CD14-positive monocyte (primary cell): ENCODE measurements around the gene SYTL1. TPM values are rescaled to one million over a fixed set of nuclear protein-coding genes. Genes with fewer than 3 reads are reported as not detected.

Experiments used
- DNase-seq, 3 donors: peaks; one replicate each; pipeline ENCODE4 v3.0.0-alpha.2; 2011 to 2022
- H2AFZ ChIP-seq: 2 replicates; pipeline ENCODE4 v1.6.0; 2012; ENCODE audit warnings: mild to moderate bottlenecking, low read depth, low read length, inconsistent platforms; ENCODE audit not compliant: insufficient read depth, poor library complexity, severe bottlenecking
- H3K27ac ChIP-seq, 2 donors: 1 replicate in 1 of 2; 2 replicates in 1 of 2; pipeline ENCODE4 v1.5.1; 2012 to 2013; ENCODE audit warnings: low read length in 2 of 2, control low read depth in 1 of 2, inconsistent platforms in 1 of 2, low read depth in 1 of 2, mild to moderate bottlenecking in 1 of 2
- H3K27me3 ChIP-seq, 2 donors: one replicate each; pipeline versions ENCODE4 v1.6.0 to v1.6.1; 2011 to 2013; ENCODE audit warnings: low read length in 2 of 2; ENCODE audit not compliant: control insufficient read depth in 2 of 2, insufficient read depth in 2 of 2
- H3K36me3 ChIP-seq, 2 donors: replicated peaks in 1 of 2; 1 replicate in 1 of 2; 2 replicates in 1 of 2; pipeline versions ENCODE4 v1.5.1 to v1.6.1; 2012 to 2013; ENCODE audit warnings: low read length in 2 of 2, control low read depth in 1 of 2, inconsistent platforms in 1 of 2, mild to moderate bottlenecking in 1 of 2; ENCODE audit not compliant: insufficient read depth in 2 of 2, control insufficient read depth in 1 of 2
- H3K4me1 ChIP-seq, 2 donors: 1 replicate in 1 of 2; 2 replicates in 1 of 2; pipeline versions ENCODE4 v1.5.1 to v1.6.1; 2012 to 2013; ENCODE audit warnings: low read length in 2 of 2, control low read depth in 1 of 2, inconsistent platforms in 1 of 2, mild to moderate bottlenecking in 1 of 2, moderate library complexity in 1 of 2; ENCODE audit not compliant: insufficient read depth in 2 of 2, control insufficient read depth in 1 of 2
- H3K4me2 ChIP-seq: replicated peaks from 2 replicates; pipeline ENCODE3; 2012; ENCODE audit warnings: low read length, moderate library complexity, mild to moderate bottlenecking; ENCODE audit not compliant: poor library complexity, severe bottlenecking; ENCODE audit errors: extremely low read depth
- H3K4me3 ChIP-seq, 3 experiments: fragments of 200-600 bp in 1 of 3; sonication (generic) in 1 of 3; replicated peaks in 1 of 3; 1 replicate in 2 of 3; 2 replicates in 1 of 3; pipeline ENCODE4 v1.5.1; 2011 to 2013; ENCODE audit warnings: low read length in 3 of 3, mild to moderate bottlenecking in 3 of 3, control low read depth in 2 of 3, low read depth in 2 of 3, inconsistent platforms in 1 of 3, moderate library complexity in 1 of 3
- H3K79me2 ChIP-seq: 2 replicates; pipeline ENCODE4 v1.6.0; 2012; ENCODE audit warnings: mild to moderate bottlenecking, control low read depth, inconsistent platforms, low read length, moderate library complexity; ENCODE audit not compliant: insufficient read depth
- H3K9ac ChIP-seq: 2 replicates; pipeline ENCODE4 v1.6.0; 2017; ENCODE audit warnings: low read length, mild to moderate bottlenecking; ENCODE audit not compliant: insufficient read depth, poor library complexity, severe bottlenecking
- H3K9me3 ChIP-seq, 2 donors: replicated peaks in 1 of 2; 1 replicate in 1 of 2; 2 replicates in 1 of 2; pipeline versions ENCODE4 v1.5.1 to v1.6.1; 2012 to 2013; ENCODE audit warnings: low read length in 2 of 2, control low read depth in 1 of 2; ENCODE audit not compliant: control insufficient read depth in 1 of 2, insufficient read depth in 1 of 2
- H4K20me1 ChIP-seq: 2 replicates; pipeline ENCODE4 v1.6.0; 2012; ENCODE audit warnings: mild to moderate bottlenecking, low read length, control low read depth, moderate library complexity; ENCODE audit not compliant: insufficient read depth
- H3K27ac Mint-ChIP-seq, 7 donors: one replicate each; pipeline ENCODE4 v1.8.0; 2020; ENCODE audit warnings: mild to moderate bottlenecking in 7 of 7, mixed read lengths in 7 of 7, moderate library complexity in 6 of 7, inconsistent platforms in 2 of 7
- H3K27me3 Mint-ChIP-seq, 3 donors: one replicate each; pipeline ENCODE4 v1.8.0; 2021 to 2022; ENCODE audit warnings: low read depth in 3 of 3, mild to moderate bottlenecking in 3 of 3, mixed read lengths in 3 of 3, moderate library complexity in 3 of 3, inconsistent platforms in 1 of 3
- H3K36me3 Mint-ChIP-seq, 2 donors: one replicate each; pipeline ENCODE4 v1.8.0; 2020; ENCODE audit warnings: mixed read lengths in 2 of 2, inconsistent platforms in 1 of 2, mild to moderate bottlenecking in 1 of 2
- H3K4me1 Mint-ChIP-seq: one replicate; pipeline ENCODE4 v1.8.0; 2020; ENCODE audit warnings: mild to moderate bottlenecking, mixed read lengths
- H3K4me3 Mint-ChIP-seq, 2 donors: one replicate each; pipeline ENCODE4 v1.8.0; 2020; ENCODE audit warnings: mild to moderate bottlenecking in 2 of 2, mixed read lengths in 2 of 2, moderate library complexity in 1 of 2
- H3K9me3 Mint-ChIP-seq, 7 donors: one replicate each; pipeline ENCODE4 v1.8.0; 2020 to 2022; ENCODE audit warnings: mixed read lengths in 7 of 7, mild to moderate bottlenecking in 6 of 7, moderate library complexity in 6 of 7, inconsistent platforms in 2 of 7
- WGBS: methylation state at CpG from one replicate; pipeline ENCODE4 v1.1.5; 2013; ENCODE audit warnings: missing lambda C conversion rate; ENCODE audit not compliant: insufficient coverage; 5-methylcytosine and 5-hydroxymethylcytosine counted together
- intact Hi-C, 2 donors: fragments of 100-400 bp; cut with micrococcal nuclease; formaldehyde crosslinking; loops; one replicate each; pipeline versions ENCODE4 v1.15.0 to v1.15.1; 2023
- polyA plus RNA-seq, 3 donors: library from polyadenylated mRNA; depleted of rRNA in 1 of 3; unstranded in 2 of 3; stranded (reverse) in 1 of 3; fragments of 300-500 nt in 2 of 3; fragments of >200 nt in 1 of 3; fragmentation: Illumina TruSeq in 2 of 3; gene quantifications; 1 replicate in 2 of 3; 2 replicates in 1 of 3; pipeline ENCODE4 v1.2.3, GENCODE V29; 2012 to 2021
- TF ChIP-seq, protein P1 (sequence below): fragments of 200-600 bp; IDR thresholded peaks from one replicate; pipeline ENCODE4 v1.8.0; 2022; ENCODE audit warnings: antibody characterized with exemption, mild to moderate bottlenecking

The SYTL1 gene
- polyA plus RNA-seq, 3 donors, result 26.9 to 95.8 (median 44.6) TPM

DNA sequence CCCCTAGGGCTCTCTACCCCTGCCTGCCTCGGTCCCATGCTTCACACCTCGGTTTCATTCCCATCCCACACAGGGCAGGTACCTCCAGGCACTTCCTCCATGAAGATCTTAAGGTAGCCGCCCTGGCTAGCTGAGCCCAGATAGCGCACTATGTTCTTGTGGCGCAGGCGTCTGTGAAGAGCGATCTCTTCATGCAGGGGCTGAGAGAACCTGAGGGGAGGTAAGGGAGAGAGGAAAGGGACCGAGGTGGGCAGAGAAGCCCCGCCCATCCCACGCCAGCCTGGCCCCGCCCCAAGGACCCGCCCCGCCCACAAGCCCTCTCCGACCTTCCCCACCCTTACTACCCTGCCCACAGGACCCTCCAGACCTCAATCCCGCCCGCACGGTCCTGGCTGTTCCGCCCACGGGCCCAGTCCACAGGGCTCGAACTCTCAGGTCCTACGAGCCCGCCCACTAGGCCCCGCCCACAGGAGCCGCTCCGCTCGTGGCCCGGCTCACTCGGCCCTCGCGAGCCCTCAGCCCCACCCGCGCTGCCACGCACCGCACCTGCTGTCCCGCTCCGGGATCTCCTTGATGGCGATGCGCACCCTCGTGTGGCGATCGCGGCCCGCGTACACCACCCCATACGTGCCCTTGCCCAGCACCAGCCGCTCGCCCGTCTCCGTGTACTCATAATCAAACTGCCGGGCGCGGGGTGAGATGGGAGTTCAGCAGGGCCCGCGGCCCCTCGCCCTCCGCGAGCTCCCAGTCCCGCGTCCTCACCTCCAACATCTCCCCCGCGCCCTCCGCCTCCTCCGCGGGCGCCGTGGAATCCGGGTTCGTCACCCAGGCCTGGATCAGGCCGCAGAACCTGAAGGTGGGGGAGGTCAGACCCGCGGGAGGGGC lies 18.6 kb downstream of the SYTL1 start:
- H3K9ac ChIP-seq, result peak overlapping the region; percentile 40

DNA sequence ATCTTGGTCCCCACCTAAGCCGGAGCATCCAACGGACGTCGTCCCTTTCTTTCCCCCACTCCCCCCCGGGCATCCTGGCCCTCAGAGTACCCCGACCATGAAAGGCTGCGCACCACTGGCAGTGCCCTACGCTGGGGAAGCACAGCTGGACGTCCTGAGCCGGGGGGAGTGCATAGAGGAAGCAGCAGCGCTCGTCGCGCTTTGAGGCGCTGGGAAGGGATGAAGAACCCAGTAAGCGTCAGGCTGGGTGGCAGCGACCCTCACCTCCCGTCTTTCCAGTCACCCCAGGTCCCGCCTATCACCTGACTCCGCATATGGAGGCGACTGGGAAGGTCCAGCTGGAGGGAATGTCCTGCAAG lies 19.2 kb downstream of the SYTL1 start:
- WGBS, result 67% methylated on average over 16 of the region's 21 CpGs

More for the DNA sequence above, 18.6 kb downstream of the SYTL1 start:
- intact Hi-C loops, result no loop called here
- Histone ChIP-seq H3K4me3 (peak overlapping the region; percentile 24 to 76 (median 28)), H3K4me1 (peaks cover 29 to 43% of the 10 kb centered on the region in 2 donors), H3K27ac (no peak overlapping the region), H3K79me2 (no peaks in the 10 kb centered on the region), H3K27me3 (peaks cover 0 to 20% of the 10 kb centered on the region in 2 donors), H4K20me1 (peaks cover 20% of the 10 kb centered on the region), H2AFZ (peak overlapping the region; percentile 78), H3K9me3 (no peaks in the 10 kb centered on the region), H3K36me3 (peaks cover 3 to 34% of the 10 kb centered on the region in 2 donors), H3K4me2 (peak overlapping the region; percentile 79)
- Mint-ChIP-seq H3K4me1 (peaks cover 40% of the 10 kb centered on the region), H3K27me3 (peaks cover 16 to 35% (median 32%) of the 10 kb centered on the region in 3 donors), H3K9me3 (peaks cover 0 to 2% (median 0%) of the 10 kb centered on the region in 7 donors), H3K4me3 (peak overlapping the region; percentile 74 to 91), H3K36me3 (peaks cover 28 to 76% of the 10 kb centered on the region in 2 donors), H3K27ac (peak overlapping the region in 1 of 7 donors; percentile 25)
- peak in 1 of 3 donors; percentile 27 for DNase-seq
- WGBS, result 5% methylated on average over 45 of the region's 71 CpGs
- TF ChIP-seq, protein P1, sequence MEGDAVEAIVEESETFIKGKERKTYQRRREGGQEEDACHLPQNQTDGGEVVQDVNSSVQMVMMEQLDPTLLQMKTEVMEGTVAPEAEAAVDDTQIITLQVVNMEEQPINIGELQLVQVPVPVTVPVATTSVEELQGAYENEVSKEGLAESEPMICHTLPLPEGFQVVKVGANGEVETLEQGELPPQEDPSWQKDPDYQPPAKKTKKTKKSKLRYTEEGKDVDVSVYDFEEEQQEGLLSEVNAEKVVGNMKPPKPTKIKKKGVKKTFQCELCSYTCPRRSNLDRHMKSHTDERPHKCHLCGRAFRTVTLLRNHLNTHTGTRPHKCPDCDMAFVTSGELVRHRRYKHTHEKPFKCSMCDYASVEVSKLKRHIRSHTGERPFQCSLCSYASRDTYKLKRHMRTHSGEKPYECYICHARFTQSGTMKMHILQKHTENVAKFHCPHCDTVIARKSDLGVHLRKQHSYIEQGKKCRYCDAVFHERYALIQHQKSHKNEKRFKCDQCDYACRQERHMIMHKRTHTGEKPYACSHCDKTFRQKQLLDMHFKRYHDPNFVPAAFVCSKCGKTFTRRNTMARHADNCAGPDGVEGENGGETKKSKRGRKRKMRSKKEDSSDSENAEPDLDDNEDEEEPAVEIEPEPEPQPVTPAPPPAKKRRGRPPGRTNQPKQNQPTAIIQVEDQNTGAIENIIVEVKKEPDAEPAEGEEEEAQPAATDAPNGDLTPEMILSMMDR, result no peak

More for the DNA sequence above, 19.2 kb downstream of the SYTL1 start:
- H3K4me3 ChIP-seq, result peak overlapping the region in 2 of 3 experiments; percentile 28 to 76
- DNase-seq, result no peak
- no peaks in the 10 kb centered on the region for H3K79me2 ChIP-seq
- peaks cover 34 to 50% of the 10 kb centered on the region in 2 donors for H3K4me1 ChIP-seq
- H3K36me3 Mint-ChIP-seq, result peaks cover 22 to 70% of the 10 kb centered on the region in 2 donors
- peaks cover 16 to 35% (median 32%) of the 10 kb centered on the region in 3 donors for H3K27me3 Mint-ChIP-seq
- peaks cover 45% of the 10 kb centered on the region for H3K4me1 Mint-ChIP-seq
- peak overlapping the region; percentile 40 for H3K9ac ChIP-seq
- TF ChIP-seq, protein P1, result no peak
- H3K4me2 ChIP-seq, result peak overlapping the region; percentile 79
- H3K27me3 ChIP-seq, result peaks cover 0 to 20% of the 10 kb centered on the region in 2 donors
- H2AFZ ChIP-seq, result peak overlapping the region; percentile 78
- intact Hi-C loops, result no loop called here
- peaks cover 0 to 2% (median 0%) of the 10 kb centered on the region in 7 donors for H3K9me3 Mint-ChIP-seq
- peaks cover 0 to 28% of the 10 kb centered on the region in 2 donors for H3K36me3 ChIP-seq
- H3K27ac ChIP-seq, result no peak overlapping the region
- peaks cover 20% of the 10 kb centered on the region for H4K20me1 ChIP-seq
- H3K27ac Mint-ChIP-seq, result no peak overlapping the region
- H3K4me3 Mint-ChIP-seq, result peak overlapping the region; percentile 74 to 91
- no peaks in the 10 kb centered on the region for H3K9me3 ChIP-seq
